ENCODE results near the gene GPR18.

DNA sequence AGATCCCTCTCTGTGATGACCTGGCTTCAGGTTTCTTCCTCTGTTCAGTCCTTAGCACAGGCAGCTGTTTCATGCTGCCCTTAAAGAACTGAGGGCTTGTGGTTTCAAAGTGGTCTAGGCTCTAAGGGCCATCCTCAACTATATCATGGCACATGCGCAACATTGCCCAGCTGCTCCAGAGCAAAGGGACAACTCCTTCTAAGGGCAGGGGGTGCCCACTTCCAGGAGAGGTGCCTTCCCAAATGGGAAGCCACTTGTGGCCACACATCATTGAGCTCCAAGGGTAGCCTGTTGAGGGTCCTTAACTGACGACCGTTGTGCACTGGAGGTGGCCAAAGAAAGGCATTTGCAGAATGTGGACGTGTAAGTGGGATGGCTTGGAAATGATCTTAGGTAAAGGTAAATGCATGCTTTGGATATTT is 41.8 kb upstream of the GPR18 start:
- TF ChIP-seq EZH2 (IDR thresholded peaks at IDR 0.05) (no peak), POLR2AphosphoS5 (IDR thresholded peaks at IDR 0.05; ENCODE audit: borderline replicate concordance, low read depth, low read length) (no peak)

All from SK-N-MC (cell line).